Measurements from ENCODE around the gene SVEP1.

SVEP1 gene

DNA sequence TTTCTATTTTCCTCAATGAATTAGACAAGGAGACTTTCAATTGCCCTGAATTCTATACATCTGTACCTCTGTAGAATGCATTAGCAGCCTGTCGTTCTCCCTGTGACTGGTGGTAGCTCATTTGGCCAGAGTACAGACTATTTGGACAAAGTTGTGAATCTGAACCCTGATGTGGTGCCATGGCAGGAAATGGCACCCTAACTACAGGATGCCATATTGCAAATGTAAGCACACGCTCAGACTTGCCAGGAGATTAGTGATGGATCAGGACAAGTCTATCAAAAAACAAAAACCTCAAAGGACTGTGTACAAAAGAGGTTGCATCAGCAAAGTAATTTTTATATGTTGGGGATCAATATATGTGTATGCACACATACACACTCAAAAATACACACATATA lies 58.3 kb downstream of the SVEP1 start:
- no peak for DNase-seq (ENCODE audit: low read depth)

DNA sequence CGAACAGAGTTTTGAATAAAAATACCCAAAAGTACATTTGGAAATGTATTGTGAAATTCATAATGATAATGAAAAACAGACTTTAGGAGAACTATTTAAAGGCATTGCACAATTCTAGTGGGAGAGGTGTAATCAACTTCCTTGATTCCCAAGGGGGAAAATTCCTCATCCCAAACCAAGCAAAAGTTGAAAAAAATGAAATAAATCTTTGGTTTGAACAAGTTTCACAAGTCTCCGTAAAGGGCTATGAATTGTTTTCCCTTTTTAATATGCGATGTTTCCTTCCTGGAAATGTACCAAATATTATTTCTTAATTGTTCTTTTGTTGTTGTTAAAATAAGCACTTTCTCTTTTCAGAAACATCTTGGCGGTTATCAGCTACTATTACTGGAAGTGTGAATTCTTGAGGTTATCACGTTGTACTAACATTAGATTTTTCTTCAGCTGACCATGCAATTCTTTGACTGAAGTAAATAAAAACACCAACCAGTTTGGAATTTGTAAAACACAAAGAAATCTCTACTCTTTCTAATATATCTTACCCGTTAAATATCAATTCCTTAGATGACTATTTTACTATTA lies 59.3 kb downstream of the SVEP1 start:
- DNase-seq (ENCODE audit: low read depth), result no peak

DNA sequence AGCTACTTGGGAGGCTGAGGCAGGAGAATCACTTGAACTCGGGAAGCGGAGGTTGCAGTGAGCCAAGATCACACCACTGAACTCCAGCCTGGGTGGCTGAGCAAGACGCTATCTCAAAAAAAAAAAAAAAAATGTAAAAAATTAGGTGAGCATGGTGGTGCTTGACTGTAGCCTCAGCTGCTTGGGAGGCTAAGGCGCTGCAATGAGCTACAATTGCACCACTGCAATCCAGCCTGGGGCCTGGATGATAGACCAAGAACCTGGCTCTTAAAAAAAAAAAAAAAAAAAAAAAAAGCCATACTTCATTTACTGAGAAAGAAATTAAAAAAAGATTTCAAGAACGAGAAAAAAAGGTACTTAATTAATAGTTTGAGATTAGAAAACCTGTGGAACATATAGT lies 62.1 kb downstream of the SVEP1 start:
- DNase-seq (ENCODE audit: low read depth), result no peak

DNA sequence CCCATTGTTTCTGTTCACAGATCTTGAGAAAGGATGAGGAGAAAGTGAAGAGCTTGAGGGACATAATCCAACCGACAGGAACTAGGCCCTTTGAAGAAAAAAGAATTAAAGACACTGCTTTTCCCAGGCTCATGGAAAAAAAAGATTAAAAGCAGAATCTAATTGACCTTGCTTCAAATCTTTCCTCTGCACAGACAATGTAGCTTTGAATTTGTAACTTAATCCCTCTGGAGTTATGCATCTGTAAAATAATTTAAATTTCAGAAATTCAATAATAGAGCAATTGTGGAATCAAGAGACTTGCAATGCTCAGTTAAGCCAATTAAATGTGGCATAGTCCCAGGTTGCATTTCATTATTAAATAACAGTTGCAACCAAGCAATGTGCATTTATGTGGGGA lies 64.6 kb downstream of the SVEP1 start:
- no peak for DNase-seq (ENCODE audit: low read depth)

DNA sequence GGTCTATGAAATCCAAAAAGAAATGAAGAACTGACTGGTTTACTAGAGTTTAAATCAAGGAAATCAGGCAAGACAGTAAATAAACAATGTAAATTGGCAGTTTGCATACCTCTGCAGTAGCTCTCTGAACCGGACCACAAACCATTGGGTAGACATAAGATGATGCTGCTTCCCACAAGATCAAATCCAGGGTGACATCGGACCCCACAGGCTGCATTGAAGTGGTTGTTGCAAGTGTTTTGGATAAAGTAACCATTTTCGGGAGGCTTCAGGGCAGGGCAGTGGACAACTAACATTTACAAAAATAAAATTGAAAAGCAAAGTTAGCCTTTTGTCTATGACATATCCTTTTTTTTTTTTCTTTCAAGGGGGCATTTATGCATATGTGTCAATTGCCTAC lies 66.7 kb downstream of the SVEP1 start:
- DNase-seq (ENCODE audit: low read depth), result no peak

DNA sequence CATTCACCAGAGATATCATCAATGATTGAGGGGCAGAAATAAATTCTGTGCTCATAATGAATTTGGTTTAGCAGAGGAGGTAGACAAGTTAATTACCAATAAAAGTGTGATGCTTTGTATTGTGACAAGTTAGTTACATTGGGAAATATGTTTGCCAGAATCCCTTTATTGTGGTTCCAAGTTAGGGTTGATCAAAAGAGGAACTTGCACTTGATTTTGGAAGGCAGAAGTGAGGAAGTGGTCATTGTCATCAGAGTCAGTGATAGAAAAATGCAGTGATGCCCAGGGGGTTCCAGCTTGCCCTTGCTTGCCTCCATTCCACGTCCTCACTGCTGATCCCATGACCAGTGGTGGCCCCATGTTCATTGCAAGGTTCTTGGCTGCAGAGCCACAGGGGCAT lies 69.7 kb downstream of the SVEP1 start:
- DNase-seq (ENCODE audit: low read depth), result no peak

DNA sequence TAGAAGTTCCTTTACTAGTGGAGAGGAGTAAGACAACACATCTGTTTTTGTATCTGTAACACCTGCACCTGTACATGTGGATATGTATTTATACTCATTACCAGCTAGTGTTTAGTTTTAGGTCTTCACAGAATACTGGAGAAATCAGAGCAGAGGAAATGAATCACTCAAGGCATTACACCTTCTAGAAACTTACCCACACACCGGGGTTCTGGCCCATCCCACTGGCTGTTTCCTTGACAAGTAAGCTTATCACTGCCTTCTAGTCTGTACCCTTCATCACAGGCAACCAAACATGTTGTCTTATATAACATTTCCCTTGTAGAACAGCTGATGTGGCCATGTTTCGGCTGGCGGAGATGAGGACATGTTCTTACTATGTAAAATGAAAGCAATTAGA lies 76.7 kb downstream of the SVEP1 start:
- no peak for DNase-seq (ENCODE audit: low read depth)

DNA sequence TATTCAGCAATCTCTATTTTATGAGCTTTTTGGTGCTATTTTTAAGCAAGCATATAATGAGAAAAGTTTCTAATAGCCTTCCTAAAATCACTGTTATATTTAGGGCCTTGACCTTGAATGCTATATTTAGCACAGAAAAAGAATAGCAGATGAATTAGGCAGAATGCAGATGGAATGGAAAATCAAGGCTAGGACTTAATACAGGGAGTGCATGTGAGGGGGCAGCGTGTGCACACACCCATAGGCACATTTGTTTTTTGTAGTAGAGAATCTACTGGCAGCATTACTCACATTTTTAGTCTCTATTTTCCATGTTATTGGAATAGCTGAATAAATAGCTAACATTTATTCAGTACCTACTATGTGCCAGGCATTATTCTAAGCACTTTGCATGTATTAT lies 79.9 kb downstream of the SVEP1 start:
- DNase-seq (ENCODE audit: low read depth), result no peak

DNA sequence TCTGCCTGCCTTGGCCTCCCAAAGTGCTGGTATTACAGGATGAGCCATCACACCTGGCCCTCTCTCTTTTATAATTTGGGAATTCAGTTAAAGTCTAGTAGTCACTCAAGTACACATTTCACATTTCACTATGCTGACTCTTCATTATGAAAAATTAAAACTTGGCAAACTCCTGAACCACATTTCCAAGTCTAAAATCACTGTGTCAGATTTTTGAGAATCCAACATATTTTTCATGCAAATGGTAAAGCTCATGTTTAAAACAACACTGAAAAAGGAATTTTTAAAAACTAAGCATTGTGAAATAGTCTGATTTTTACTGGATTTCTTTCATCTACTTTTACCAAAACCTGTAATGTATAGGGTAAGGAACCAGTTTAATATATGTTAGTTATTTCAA lies 92.3 kb downstream of the SVEP1 start:
- no peak for DNase-seq (ENCODE audit: low read depth)

DNA sequence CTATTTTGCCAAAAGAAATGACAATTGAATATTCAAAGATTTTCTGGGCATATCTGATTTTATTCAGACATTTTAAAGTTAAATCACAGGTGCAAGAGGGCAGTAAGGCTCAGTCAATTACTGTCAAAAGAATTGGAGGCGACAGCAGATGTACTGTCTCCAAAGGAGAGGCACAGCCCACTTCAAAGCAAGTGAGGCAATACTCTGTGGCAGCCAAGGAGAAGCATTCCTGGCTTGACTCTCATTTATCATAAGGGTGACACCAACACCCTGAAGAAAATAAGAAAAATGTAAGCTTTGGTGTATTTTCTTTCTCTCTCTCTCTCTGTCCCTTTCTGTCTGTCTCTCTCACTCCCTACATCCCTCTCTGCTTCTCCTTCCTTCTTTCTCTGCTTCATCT lies 93.3 kb downstream of the SVEP1 start:
- DNase-seq (ENCODE audit: low read depth), result no peak

DNA sequence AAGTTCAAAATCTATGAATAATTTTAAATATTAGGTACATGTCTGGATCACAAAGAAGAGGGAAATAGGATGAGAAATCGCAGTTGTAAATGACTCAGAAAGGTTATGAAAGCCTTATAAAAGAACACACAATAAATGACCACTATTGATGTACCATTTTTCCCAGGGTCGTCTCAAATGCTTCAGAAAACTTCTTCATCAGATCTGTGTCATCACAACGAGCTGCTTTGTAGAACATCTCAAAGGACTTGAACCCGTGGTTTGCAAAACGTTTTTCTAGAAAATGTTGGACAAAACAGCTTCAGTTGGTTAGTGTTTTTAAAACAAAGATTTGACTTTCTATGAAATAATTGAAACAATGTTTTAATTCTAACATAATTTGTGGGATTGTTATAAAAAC lies 100.1 kb downstream of the SVEP1 start:
- no peak for DNase-seq (ENCODE audit: low read depth)

DNA sequence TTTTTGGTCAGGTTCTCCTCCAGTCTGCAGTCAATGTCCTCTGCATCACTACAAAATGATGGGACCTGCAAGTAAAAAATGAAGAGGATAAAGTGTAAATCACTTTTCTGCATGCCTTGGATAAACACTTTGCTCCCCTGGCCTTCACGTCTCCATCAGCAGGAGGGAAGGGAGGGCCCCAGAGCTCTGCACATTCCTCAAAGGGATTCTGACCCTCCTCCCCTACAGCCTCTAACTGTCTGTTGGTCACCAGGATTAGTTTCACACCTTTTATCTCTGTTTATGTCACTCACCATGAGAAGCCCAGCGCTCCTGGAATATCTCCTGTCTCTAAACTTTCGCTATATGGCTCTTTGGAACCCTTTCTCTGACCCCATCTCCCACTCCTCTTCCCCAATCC lies 103.3 kb downstream of the SVEP1 start:
- DNase-seq (ENCODE audit: low read depth), result no peak

DNA sequence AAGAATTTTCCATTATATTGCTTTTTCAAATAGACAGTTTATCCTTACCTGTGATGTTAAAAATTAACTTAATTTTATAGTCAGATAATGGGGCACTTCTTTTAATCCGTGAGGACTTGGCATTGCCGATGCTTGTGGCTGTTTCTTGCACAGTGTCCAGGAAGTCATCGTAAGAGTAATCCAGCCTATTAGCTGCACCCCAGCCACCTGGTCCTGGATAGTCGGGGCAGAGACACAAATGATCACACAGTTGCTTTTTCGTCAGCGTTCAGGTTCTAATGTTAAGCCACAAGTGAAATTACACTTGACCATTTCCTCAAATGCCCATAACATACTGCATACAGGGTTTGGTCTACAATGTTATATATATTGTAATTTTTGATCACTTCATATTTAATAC lies 107.4 kb downstream of the SVEP1 start:
- DNase-seq (ENCODE audit: low read depth), result no peak

DNA sequence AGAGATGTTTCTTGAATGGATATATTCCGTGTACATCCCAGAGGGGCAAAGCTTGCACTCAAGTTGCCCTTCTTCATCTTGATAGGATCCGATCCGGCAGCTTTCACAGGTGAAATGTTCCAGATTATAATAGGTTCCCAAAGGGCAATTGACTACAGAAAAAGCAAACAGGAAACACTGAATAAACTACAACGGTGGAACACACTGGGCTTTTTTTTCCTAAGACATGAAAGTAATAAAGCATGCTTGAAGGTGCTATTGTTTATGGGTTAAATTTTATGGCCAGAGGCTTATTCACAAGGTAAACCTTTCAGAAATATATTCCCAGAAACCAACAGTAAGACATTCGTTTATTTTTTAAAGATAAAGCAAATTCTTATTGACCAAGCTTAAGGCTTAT lies 110.6 kb downstream of the SVEP1 start:
- no peak for DNase-seq (ENCODE audit: low read depth)

DNA sequence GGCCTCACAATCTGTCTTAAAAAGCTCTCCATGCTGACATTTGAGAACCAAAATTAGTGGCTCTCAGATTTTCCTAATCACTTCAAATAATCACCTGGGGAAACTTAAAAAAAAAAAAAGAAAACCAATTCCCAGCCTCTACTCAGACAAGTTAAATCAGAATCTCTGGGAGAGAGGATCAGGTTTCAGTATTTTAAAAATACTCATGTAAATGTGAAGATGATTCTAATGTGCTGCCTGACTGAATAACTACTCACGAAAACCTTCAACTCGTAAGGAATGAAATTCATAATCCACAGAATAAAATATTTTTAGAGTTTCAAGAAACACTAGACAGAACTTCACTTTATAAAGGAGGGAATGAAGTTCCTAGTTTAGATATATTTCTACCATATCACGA lies 114.4 kb downstream of the SVEP1 start:
- no peak for DNase-seq (ENCODE audit: low read depth)

DNA sequence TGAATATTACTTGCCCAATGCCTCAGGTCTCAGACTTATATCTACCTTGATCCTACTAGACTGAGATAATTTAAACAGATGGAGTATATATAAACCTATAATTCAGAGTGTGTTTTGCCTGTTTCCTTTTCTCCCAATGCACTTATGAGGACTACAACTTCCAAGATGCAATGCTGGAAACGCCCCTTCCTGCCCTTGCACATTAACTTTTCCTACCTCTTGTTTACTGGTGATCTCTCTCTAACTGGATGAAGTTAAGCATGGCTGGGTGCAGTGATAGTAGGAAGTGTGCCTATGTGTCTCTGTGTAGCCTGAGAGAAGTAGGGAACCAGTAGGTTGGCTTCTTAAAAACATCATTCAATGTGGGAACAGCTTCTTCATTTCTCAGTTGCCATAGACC lies 115.2 kb downstream of the SVEP1 start:
- no peak for DNase-seq (ENCODE audit: low read depth)

DNA sequence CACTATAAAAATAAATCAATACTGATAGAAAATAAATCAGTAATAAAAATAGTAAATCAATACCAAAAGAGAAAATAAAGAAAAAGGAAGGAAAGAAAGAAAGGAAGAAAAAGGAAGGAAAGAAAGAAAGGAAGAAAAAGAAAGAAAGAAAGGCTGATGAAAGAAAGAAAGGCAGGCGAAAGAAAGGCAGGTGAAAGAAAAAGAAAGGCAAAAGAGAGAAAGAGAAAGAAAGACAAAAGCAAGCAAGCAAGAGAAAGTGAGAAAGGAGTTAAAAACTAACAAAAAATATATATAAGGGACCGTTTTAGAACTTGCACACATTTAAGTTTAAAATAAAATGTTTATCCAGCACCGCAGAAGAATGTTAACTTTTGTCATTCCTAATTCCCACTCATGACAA lies 116.0 kb downstream of the SVEP1 start:
- DNase-seq (ENCODE audit: low read depth), result no peak

DNA sequence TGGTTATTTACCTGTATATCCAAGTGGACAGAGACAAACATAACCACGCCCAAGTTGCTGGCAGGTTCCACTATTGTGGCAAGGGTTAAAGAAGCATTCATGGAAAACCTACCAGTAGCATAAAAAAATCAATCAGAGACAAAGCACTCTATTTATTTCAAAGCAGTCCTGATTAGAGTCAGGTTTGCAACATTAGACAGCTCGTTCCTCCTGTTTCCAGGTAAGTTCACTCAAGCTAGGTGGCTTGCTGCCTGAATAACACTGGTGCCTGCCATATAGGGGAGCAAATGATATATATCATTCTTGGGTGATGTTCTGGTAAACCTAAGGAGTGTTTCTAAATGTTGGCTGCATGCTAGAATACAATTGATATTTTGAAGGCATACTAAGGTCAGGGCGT lies 122.3 kb downstream of the SVEP1 start:
- no peak for DNase-seq (ENCODE audit: low read depth)

DNA sequence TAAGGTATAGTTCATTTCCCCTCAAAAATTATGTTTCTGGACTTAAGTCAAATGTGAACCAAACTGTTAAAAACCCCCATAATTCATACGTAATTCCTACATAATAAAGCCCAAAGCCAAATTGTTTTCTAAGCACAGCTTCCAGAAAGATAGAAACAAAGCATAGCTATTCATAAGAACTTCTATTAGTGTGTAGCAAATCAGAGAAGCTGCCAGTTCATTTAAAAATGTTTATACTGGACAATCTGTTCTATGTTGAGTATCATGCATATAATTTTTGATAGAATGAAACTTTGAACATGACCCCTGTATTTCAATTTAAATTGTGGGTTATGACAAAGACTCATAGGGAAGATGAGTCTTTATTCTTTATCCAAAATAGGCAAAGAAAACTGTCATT lies 122.9 kb downstream of the SVEP1 start:
- DNase-seq (ENCODE audit: low read depth), result no peak

DNA sequence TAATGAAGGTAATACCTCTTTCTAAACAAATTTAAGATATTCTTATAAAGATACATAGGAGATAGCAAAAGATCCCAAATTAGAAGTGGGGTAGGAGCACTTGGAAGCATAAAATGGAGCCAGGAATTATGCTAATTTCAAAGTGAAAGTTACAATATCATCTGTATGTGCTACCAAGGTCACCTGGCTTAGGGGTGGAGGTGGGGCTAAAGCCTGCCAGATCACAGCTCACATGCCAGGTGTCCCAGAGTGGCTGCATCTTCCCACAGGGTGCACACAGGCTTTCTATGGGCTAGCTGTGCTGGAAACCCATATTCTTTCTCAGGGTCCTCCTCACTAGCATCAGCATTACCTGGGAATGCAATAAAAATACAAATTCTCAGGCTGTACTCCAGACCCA lies 123.7 kb downstream of the SVEP1 start:
- no peak for DNase-seq (ENCODE audit: low read depth)

DNA sequence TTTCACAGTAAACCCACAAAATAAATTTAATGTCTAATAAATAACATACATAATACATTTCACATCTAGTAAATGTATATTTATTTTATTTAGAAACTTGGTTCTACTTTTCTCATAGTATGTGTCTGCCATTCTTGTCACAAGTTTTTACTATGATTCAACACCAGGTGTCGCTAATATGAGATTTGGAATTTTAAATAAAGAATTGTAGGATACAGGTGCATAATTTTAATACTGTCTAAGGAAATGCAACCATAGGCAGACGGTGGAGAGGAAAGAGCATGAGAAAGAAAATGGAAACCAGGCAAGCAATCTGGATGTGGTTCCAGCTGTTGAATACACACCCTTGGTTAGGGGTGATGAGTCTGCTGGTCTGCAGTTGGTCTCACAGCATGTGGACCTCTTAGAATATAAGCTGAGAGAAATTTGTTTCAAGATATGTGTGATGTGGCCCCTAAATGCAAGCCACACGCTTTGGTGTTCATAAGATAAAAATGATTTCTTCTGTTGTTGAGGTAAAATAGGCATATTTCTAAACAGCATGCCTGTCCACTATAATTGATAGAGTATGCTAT lies 127.2 kb downstream of the SVEP1 start:
- DNase-seq (ENCODE audit: low read depth), result no peak

DNA sequence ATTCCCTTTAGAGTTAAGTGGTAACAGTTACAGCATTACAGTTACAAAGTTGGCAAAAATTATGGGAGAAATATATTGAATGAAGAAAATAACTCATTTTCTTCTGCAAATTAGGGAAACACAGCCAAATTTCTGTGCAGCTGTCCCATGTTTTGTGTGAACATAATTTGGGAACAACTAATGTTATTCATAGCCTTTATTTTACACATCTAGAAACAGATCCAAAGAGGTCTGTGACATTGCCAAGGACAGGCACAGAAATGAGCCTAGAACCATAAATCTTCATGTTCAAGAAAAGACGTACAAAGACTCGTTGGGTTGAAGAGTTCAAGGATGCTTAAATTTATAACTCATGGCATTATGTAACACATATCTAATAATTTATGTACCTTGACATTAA lies 127.8 kb downstream of the SVEP1 start:
- no peak for DNase-seq (ENCODE audit: low read depth)

DNA sequence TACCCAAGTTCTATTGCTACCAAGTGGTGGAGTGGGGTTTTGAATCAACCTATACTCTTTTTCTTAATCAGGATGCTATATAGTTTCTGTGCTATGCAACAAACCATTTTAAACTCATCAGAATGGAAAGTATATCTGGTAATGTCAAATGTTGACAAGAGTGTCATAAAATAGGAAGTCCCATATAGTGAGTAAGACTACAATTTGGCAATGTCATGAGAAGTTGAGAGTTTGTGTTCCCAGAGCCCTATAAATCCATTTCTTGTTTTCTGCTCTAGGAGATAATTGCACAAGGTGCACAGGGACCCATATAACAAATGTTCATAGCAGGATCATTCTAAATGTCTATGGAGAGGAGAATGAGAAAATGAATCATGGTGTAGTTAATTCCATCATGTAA lies 132.1 kb downstream of the SVEP1 start:
- DNase-seq (ENCODE audit: low read depth), result no peak

DNA sequence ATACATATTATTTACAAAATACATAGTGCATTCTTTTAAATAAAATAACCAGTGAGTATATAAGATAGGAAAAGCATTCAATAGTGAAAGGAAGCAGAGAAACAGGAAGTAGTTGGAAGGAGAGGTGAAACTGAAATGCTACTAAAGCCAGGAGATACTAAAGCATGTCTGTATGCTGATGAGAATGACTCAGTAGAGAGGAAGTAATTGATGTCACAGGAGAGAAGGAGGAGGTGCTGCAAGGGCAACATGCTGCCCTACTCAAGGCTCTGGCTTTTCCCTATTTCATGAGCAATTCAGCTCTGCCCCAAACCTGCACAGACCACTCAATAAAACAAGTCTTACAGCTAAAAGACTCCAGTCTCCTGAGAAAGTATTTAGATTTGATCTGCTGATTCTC lies 133.4 kb downstream of the SVEP1 start:
- no peak for DNase-seq (ENCODE audit: low read depth)

DNA sequence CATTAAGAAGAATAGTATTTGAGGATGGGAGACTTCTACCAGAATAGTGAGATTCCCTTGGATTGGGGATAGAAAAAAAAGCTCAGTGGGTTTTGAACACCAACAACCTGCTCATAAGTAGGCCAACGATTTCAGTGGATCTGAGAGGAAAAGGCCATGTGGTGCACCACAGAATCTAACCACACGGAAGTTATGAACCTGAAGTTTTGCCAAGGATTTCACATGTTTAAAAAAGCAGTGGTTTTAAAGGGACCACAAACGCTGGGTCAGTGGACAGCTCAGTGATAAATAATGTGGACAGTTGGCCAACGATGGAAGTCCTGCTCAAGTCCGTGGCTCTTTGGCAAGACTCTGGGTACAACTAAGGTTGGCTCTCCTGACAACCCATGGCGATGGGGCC lies 134.6 kb downstream of the SVEP1 start:
- no peak for DNase-seq (ENCODE audit: low read depth)
